HG02884 (cell line): ENCODE data around the gene THRA.

Source experiments
- ATAC-seq: cut with Tn5 transposase; IDR thresholded peaks from one replicate; pipeline ENCODE4 v1.9.1; 2021; ENCODE audit warnings: mild to moderate bottlenecking, moderate library complexity; ENCODE audit not compliant: unreplicated experiment

The THRA gene

GRCh38 chr17:40063187-40063771, 514 bp downstream of the THRA start:
- no peak for ATAC-seq

DNA sequence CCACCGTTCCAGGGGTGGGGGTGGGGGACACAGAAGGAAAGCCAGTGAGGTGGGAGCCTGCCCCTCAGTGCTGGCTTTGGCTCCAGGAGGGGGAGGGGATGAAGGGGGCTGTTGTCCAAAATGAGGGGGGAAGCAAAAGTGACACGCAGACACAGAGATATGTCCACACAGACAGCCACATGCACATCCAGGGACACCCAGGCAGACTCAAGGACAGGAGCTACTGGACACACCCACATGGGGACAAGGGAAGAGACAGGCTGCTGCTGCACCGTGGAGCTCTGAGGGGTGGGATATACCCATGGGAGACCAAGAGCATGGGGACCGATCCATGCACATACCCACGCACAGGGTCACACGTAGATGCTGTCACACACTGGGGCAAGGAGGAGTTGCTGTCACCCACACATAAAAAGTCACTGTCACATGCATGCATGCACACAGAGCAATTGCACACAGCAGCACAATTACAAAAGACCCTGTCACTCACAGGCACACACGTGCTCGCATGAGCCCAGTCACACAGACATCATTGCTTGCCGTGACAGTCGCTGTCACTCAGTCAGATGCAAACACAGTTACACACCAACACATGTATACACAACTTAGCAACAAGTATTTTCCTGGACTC, 1.3 kb downstream of the THRA start:
- no peak for ATAC-seq

DNA sequence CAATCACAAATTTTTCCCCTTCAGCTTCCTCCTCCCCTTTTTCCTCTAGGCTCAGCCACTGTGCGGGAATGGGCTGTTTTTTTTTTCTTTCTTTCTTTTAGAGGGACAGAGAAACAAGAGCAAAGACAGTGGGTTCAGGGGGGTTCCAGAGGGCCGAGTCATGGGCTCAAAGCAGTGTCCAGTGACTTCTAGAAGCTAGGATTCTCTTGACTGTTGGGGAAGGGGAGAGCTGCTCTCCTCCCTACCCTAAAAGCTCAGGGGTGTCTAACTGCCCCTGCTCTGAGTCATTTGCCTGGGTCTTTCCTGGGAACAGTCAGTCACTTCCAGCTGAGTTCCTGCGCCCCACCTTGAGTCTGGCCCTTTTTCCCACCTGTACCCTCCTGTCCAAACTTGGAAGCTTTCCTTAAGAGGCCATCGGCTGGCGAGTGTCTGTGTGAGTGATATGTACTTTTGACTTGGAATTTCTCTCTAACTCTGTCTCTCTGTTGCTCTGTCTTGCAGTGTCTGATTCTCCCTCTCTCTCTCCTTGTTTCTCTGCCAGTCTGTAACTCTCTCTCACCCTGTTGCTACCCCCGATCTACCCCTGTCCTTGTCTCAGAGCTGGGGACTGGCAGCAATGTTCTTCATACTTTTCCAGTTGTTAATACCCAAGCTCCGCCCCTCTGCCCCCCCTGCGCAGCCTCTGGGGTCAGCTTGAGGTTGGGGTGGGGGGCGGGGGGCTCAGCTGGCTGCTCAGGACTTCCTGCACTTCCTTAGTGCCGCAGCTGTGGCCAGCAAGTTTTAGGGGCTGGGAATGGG, 2.4 kb downstream of the THRA start:
- no peak for ATAC-seq

DNA sequence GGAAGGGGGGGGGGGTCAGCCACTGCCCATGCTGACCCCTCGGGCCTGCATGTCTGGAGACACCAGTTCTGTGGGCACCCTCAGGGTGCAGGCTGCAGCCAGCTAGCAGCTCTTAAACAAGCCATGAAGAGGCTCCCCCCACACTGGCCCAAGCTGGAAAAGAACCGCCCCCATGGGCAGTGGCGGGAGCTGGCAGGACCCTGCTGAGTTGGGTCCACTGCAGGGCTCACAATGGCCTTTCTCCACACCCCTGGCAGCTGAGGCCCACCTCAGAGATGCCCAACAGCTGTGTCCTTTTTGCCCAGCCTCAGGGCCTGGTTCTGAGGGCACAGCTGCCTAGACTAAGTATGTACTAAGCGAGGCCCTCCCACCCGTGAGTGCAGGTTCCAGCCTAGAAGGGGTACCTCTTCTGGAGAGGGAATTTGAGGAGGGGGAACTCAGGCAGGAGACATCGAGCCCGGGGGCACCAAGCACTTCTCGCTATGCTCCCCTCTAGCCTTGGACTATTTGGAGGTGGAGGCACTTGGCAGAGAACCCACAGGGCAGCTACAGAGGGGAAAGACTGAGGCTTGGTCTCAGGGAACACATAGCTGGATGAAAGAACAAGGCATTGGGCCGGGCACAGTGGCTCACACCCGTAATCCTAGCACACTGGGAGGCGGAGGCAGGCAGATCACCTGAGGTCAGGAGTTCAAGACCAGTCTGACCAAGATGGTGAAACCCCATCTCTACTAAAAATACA, 3.2 kb downstream of the THRA start:
- ATAC-seq = no peak

DNA sequence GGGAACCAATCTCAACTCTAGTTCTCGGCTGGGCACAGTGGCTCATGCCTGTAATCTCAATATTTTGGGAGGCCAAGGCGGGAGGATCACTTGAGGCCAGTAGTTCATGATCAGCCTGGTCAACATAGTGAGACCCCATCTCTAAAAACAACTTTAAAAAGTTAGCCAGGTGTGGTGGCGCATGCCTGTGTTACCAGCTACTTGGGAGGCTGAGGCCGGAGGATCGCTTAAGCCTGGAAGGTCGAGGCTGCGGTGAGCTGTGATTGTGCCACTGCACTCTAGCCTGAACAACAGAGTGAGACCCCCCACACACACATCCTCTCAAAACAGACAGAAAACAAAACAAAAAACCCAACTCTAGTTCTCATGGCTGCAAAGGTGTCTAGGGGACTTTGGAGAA, 4.9 kb downstream of the THRA start:
- no peak for ATAC-seq

- no peak for ATAC-seq
These were observed 5.4 kb downstream of the THRA start for GRCh38 chr17:40068129-40068581.

DNA sequence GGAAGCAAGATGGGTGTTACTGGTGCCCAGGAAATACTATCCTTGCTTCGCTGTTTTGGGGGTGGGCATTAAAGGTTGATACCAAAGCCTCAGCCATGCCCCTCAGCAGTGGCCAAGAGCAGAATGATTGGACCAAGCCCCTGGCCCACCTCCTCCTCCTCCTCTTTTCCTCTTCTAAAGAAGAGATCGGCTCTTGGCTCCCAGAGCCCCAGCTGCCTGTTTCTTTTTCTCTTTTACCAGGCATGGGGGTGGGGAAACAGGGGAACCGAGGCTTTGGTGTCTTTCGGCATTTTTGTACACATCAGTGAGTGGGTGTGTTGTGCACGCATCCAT, 5.8 kb downstream of the THRA start:
- ATAC-seq = no peak

DNA sequence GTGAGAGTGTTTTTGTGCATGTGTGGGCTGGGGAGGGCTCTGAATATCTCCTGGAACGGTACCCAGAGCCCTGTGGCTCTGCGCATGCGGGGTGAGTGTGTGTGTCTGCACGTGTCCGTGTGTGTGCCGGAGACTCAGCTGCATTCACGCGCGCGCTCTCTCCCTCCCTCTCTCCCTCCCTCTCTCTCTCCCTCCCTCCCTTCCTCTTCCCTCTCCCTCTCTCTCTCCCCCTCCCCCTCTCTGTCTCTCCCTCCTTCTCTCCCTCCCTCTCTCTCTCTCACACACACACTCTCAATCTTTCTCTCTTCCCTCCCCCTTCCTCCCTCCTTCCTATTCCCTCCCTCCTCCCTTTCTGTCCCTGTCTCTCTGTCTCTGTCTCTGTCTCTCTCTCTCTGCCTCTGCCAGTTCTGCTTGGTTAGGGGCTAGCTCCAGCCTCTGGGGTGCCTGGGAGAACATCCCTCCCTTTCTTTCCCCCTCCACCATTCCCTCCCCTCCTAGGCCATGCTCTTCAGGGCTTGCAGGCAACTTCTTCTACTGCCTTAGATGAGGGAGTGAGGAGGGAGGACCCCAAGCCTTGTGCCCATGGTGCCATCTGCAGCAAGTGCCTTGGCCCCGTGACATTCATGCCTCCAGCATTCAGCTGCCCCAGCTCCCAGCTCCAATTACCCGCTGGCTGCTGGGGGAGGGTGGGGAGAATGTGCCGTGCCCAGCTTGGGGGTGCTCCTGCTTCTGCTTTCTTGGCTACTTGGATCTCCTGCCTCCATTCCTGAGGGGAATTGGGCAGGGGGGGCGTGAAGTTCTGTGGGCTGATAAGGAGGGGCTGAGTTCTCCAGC, 6.4 kb downstream of the THRA start:
- no peak for ATAC-seq

DNA sequence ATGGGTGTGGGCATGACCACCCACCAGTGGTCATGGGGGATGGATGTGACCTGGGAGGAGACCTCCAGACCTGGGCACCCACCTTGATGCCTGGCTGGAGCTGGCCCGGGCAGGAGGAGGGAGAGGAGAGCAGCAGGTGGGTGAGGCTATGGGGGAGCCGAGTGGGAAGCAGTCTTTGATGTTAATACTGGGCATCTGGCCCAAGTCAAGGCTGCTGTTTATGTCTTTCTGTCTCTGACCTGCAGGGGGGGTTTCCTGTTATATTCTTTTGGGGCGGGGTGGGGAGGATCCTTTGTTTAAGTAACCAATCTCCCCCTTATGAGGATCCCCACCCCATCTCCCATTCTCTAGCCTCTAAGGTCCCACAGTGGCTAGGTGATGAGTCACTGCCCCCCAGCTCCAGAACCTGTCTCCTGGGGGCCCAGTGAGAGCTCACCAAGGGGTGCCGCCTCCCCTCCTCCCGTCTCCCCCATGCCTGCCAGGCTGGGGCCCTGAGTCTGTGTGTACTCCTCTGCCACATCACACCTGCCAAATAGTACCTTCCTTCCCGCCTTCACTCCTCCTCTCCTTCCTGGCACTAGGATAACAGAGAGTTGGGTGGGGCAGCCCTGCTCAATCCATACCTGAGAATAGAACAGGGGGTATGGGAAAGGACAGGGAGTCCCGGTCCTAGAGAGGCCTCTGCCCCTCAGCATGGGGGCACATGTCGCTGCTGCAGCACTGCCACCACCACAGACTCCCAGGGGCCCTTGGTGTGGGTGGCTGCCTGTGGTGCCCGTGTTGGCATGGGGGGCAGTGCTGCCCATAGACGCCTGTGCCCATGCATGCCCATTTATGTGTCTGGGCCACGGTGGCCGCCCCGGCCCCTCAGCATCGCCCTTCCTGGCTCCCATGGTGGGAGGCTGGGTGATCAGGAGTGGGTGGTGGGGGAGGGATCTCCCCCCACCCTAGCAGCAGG, 7.3 kb downstream of the THRA start:
- ATAC-seq = no peak

DNA sequence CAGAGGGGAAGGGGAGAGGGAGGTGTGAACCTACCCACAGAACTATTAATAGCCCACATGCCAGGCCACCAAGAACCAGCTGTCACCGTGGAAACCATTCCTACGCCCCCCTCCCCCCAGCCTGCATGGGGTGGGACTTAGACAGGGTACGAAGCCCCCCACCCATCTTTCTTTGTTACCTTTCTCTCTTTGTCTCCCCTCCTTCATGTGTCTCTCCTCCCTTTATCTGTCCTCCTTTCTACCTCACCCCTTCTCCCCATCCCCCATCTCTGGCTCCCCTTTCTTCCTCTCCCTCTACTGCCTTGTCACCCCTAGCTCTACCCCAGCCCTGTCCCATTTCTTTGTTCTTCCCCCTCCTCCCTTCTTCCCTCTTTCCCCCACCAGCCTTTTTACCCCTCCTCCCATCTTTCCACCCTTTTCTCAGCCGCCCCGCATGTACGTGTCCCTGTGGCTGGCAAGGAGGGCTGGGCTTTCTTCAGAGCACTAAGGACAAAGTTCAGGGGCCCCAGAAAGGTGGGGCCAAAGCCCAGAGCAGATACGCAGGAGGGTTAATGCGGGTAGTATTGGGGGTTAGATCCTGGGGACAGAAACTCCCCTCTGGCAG, 8.0 kb downstream of the THRA start:
- no peak for ATAC-seq

- ATAC-seq = no peak
These were observed 8.7 kb downstream of the THRA start for GRCh38 chr17:40071313-40072039.

GRCh38 chr17:40072040-40072734, 9.4 kb downstream of the THRA start:
- ATAC-seq = no peak

DNA sequence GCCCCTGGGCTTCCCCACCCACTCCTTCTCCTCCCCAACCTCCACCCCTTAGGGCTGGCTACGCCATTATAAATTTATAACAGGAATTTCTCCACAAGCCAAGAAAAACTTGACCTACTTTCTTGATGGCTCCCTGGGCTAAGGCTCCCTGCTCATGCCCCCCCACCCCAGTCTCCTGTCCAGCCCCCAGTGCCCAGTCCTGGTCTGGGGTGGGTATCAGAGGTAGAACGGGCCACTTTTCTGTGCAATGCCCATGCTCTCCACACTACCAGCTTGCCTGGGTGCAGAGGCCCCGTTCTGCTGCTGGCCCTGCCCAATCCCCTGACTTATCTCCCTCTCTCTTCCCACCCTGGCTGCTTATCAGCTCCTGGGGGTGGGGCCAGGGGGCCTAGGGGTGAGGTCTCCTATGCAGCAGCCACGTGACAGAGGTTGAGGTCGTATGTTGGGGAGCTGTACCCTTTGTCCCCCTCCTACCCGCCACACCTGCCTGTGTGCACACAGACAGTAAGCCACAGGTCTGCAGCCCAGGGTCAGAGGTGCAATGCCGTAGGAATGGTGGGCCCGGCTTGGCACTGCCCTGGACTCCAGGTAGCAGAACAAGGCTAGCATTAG, 10.1 kb downstream of the THRA start:
- ATAC-seq = no peak

DNA sequence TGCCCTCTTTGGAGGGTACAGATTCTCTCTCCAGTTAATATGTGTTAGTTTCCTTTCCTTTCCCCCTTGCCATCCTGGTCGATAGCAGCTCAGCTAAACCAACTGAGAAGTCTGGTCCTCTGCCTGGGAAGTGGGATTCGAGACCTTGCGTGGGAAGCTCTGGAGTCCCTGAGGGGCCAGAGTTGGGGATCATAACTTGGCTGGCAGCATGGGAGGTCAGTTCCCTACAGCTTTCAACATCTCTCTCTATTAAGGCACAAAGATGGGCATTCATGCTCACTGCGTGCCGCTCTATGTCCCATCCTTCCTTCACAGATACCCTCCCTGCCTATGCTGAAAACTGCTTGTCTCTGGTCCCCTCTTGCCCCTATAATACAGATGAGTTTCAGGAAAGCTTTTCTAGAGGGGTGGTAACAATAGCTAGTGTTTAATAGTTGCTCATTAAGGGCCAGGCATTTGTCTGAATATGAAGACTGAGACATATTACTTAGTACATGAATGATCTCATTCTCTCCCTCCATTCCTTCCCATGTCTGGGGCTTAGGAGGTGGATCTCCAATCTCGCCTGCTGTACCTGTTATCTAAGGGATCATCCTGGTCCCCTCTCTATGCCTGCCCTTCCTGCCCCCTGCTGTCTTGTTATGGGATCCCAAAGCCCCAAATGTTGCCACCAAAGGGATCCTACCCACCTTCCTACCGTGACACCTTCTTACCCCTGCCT, 10.8 kb downstream of the THRA start:
- ATAC-seq = no peak

DNA sequence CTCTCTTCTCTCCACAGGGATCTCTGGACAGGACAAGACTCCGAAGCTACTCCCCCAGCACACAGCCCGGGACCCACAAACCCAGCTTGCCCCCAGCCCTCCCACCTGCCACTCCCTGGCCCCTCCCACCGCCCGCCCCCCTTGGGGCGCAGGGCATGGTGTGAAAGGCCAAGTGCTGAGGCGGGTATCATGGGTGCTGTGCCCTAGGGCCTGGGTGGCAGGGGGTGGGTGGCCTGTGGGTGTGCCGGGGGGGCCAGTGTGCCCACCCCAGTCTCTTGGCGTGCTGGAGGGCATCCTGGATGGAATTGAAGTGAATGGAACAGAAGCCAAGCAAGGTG, 11.4 kb downstream of the THRA start:
- ATAC-seq = no peak

GRCh38 chr17:40074871-40075200, 12.1 kb downstream of the THRA start:
- ATAC-seq = no peak
